Measurements from ENCODE around the gene MYADM.

MYADM gene

GRCh38 chr19:53885036-53885435 lies 17.4 kb downstream of the MYADM start:
- no peak for DNase-seq (ENCODE audit: low spot score)
- in situ Hi-C loops (cut with MboI; ENCODE audit: low pct_unique_long_range_greater_than_20kb, low sequenced_read_pairs, unreplicated experiment): no loop called here

GRCh38 chr19:53892301-53892980 lies 24.8 kb downstream of the MYADM start:
- no peak for DNase-seq (ENCODE audit: low spot score)
- in situ Hi-C loops (cut with MboI; ENCODE audit: low pct_unique_long_range_greater_than_20kb, low sequenced_read_pairs, unreplicated experiment): no loop called here
- TF ChIP-seq CTCF (IDR thresholded peaks at IDR 0.05; ENCODE audit: extremely low read depth, insufficient read depth, missing control alignments): no peak

More at GRCh38 chr19:53885036-53885435, 17.4 kb downstream of the MYADM start:
- no peak for TF ChIP-seq CTCF (IDR thresholded peaks at IDR 0.05; ENCODE audit: extremely low read depth, insufficient read depth, missing control alignments)

GRCh38 chr19:53892981-53893325 lies 25.3 kb downstream of the MYADM start:
- in situ Hi-C loops (cut with MboI; ENCODE audit: low pct_unique_long_range_greater_than_20kb, low sequenced_read_pairs, unreplicated experiment): no loop called here
- no peak for TF ChIP-seq CTCF (IDR thresholded peaks at IDR 0.05; ENCODE audit: extremely low read depth, insufficient read depth, missing control alignments)
- no peak for DNase-seq (ENCODE audit: low spot score)

- no peak for DNase-seq (ENCODE audit: low spot score)
- no peak for TF ChIP-seq CTCF (IDR thresholded peaks at IDR 0.05; ENCODE audit: extremely low read depth, insufficient read depth, missing control alignments)
- in situ Hi-C loops (cut with MboI; ENCODE audit: low pct_unique_long_range_greater_than_20kb, low sequenced_read_pairs, unreplicated experiment): no loop called here
Observed at GRCh38 chr19:53894707-53895106, 27.0 kb downstream of the MYADM start.

GRCh38 chr19:53896682-53897081 lies 29.0 kb downstream of the MYADM start:
- no peak for DNase-seq (ENCODE audit: low spot score)
- in situ Hi-C loops (cut with MboI; ENCODE audit: low pct_unique_long_range_greater_than_20kb, low sequenced_read_pairs, unreplicated experiment): no loop called here
- TF ChIP-seq CTCF (IDR thresholded peaks at IDR 0.05; ENCODE audit: extremely low read depth, insufficient read depth, missing control alignments): no peak

GRCh38 chr19:53897459-53897858 lies 29.8 kb downstream of the MYADM start:
- in situ Hi-C loops (cut with MboI; ENCODE audit: low pct_unique_long_range_greater_than_20kb, low sequenced_read_pairs, unreplicated experiment): no loop called here
- DNase-seq (ENCODE audit: low spot score): no peak
- no peak for TF ChIP-seq CTCF (IDR thresholded peaks at IDR 0.05; ENCODE audit: extremely low read depth, insufficient read depth, missing control alignments)

All from GM13977 (cell line).